Inferior parietal cortex (tissue), 1 donor: ENCODE results near the gene ZNF616.

Source experiments
- DNase-seq: peaks from one replicate; pipeline ENCODE4 v3.0.0-alpha.2; 2016; ENCODE audit errors: extremely low spot score

The ZNF616 gene

DNA sequence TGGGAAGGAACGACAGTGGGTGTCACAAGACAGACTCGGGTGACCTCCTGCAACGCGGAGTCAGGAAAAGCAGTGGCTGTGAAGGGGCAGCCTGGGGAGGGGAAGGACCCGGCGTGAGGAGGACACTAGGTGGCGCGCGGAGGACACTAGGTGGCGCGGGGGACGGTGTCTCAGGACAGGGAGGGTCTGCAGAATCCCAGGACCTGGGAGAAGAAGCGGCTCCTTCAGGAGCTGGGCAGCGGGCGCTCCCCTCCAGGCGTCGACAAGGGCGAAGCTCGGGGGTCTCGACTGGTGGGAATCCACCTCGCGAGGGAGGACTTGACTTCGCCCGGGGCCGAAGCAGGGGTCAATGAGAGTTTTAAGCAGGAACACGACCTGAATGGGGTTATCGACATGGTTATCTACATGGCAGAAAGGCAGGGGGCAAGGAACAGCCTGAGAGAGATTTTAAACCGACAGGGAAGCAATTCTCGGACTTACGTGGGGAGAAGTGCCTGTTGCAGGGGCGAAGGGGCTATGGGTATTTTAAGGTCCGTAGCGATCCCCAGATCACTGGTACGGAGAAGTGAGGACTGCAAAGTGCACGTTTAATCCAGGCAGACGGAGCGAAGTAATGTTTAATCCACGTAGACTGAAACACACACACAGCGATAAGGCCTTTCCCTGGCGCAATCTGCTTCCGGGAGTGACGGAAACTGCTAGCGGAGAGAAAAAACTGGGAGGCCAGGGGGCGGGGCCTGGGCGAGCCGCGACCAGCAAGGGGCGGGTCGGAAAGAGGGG lies at the start of gene ZNF616:
ZNF616 (minus strand) TSS at position 687 of the 780 bp plus-strand sequence. CDS start 9,426 bp downstream, outside the sequence.
- DNase-seq: peak; percentile 94

GRCh38 chr19:52188822-52189734 lies 49.3 kb upstream of the ZNF616 start:
- peak; percentile 45 for DNase-seq

GRCh38 chr19:52187407-52187806 lies 47.7 kb upstream of the ZNF616 start:
- DNase-seq: no peak

DNA sequence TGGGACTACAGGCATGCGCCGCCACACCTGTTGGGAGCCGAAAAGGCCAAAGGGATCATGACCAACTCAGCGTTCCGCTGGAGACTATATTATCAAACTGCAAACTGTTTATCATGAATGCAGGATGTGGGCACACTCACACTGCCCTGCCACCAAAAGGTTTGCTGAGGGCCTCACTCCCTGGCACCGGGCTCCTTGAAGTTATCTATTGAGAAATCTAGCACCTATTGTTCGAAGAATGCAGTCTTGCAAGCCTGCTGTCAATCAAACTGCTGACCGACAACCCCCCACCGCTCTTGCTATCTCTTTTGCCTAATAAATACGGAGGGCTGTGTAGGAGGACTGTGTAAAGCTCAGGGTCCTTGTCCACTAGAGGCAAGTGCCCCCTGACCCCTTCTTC lies 36.8 kb upstream of the ZNF616 start:
- no peak for DNase-seq

GRCh38 chr19:52172347-52172746 lies 32.6 kb upstream of the ZNF616 start:
- DNase-seq: no peak

DNA sequence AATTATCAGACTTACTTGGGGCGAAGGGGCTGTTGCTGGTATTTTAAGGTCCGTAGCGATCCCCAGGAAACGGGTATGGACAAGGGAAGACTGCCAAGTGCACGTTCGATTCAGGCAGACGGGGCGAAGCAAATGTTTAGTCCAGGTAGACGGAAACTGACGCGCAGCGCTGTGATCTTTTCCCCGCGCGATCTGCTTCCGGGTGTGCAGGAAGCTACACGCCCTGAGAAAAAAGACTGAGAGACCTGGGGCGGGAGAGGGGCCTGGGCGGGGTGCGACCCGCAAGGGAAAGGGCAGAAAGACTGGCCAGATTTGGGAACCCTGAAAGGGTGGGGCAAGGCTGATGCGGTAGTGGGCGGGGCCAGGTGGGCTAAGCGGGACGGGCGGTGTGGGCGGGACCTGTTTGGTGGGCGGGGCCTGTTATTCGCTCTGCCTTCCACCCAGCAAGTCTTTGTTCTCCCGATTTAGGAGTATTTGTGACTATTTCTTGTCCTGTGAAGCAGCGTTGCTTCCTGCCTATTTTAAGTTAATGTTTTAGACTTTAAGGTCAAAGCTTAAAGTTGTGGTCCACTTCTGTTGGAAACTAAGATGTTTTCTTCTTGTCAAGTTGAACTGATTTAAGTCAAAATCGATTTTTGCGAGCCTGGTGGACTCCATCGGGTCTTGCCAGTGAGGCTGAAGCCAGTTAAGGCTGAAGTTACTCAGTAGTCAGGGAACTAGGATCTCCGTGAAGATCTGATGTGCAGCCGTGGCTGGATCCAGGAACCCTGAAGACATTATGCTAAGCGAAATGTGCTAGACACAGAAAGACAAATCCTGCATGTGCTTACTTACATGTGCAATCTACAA lies 31.8 kb upstream of the ZNF616 start, which contains the start of gene ZNF836:
ZNF836 (minus strand) TSS at position 301 of the 849 bp plus-strand sequence. CDS start 3,549 bp downstream, outside the sequence.
- DNase-seq: peak; percentile 57

- no peak for DNase-seq
Measured at GRCh38 chr19:52170863-52171320, 31.2 kb upstream of the ZNF616 start.

DNA sequence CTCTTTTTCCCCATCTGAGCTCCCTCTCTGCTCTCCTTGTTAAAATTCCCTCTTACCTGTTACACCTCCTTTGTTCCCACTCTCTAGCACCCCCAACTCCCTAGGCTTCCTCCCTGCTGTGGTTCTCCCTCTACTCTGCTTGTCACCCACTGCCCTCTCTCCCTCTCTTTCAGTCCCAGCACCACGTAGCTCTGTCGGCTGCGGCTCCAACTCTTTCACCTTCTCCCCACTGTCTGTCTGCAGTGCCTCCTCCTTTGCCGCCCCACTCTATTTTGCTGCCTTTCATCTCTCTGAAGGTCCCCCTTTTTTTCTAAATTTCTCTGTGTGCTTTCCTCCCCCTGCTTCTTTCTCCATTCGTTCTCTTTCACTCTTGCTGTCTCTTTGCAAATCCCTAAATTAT lies 30.6 kb upstream of the ZNF616 start:
- no peak for DNase-seq

GRCh38 chr19:52155596-52156359 lies 16.0 kb upstream of the ZNF616 start:
- DNase-seq: no peak

DNA sequence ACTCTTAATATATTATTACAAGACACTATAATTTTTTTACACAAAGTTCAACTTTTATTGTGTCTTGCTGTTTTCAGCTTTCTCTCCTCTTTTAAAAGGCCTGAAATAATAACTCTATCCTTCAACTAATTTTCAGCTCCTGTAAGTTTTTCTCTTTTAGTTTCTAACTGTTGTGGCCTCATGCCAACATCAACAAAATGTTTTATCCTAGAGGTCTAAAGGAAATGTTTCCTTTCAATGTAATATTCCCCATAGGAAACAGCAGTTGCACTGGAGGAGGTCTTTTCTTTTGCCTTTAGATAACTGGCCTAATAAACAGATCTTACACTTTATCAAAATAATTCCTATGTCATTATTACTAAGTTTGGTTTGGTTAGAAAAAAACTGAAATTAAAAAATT lies 8.5 kb upstream of the ZNF616 start:
- no peak for DNase-seq

DNA sequence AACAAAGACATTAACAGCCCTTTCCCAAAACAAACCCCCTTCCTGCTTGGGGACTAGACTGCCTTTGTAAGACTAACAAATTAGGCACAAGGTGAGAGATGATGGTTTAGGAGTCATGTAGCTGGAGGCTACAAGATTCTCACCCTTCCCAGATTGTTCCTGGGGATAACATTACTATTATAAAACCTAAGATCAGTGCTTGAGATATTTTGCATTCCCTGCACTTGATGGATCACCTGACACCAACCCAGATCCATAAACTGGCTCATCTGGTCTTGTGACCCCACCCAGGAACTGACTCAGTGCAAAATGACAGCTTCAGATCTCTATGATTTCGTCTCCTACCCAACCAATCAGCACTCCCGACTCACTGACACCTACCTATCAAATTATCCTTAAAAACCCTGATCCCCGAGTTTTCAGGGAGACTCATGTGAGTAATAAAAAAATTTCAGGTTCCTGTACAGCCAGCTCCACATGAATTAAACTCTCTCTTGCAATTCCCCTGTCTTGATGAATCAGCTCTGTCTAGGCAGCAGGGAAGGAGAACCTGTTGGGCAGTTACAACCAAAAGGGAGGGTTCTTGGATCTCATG lies 2.4 kb upstream of the ZNF616 start:
- no peak for DNase-seq

DNA sequence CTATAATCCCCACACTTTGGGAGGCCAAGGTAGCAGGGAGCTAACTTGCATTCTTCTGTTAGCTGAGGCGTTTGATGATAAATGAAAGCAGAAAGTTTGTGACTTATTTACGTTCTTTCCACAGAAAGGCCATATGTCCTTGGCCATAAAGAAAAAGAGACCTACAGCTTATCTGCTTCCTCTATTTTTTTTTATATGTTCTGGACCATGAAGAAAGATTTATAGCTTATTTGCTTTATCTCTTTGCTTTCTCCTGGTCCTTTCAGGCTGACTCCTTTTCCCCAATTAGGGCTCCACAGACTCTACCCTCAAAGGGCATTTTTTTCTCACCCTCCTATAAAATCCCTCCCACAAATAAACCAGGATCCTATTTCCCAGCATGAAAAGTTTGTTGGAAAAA lies 1.5 kb upstream of the ZNF616 start:
- DNase-seq: no peak

- DNase-seq: no peak
Measured at GRCh38 chr19:52140032-52140710, 433 bp upstream of the ZNF616 start.

- no peak for DNase-seq
Measured at GRCh38 chr19:52138983-52139251, 821 bp downstream of the ZNF616 start.

DNA sequence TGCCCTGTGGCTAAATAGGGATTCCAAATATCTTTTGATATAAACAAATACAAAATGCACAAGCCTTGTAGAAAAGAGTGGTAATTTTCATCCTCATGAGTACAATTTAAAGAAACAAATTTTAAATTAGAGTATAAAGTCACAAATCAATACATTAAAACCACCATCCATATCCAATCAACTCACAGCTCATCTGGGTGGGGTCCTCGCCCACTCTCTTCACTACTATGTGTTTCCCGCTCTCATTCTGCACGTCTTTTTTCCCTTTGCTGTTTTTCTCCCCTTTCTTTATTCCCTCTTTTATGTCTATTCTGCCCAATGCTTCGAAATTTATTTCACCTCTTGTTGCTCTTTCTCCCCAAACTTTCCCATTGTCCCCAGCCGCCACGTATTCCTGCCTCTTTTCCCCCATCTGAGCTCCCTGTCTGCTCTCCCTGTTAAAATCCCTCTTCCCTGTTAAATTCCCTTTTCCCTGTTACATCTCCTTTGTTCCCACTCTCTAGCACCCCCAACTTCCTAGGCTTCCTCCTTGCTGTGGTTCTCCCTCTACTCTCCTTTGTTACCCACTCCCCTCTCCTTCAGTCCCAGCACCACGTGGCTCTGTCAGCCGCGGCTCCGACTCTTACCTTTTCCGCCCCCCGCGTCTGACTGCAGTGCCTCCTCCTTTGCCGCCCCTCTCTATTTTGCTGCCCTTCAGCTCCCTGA lies 1.3 kb downstream of the ZNF616 start:
- peak; percentile 6 for DNase-seq

DNA sequence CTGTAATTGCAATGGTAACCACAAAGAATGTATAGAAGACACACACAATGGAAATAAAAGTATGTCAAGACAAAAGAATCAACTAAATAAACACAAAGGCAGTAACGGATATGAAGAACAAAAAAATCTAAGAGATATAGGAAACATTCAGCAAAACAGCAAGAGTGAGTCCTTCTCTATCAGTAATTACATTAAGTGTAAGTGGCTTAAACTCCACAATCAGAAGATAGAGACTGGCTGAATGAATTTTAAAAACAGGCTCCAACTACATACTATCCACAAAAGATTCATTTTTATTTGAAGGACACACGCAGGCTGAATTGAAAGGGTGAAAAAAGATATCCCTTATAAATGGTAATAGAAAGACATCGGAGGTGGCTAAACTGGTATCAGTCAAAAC lies 19.5 kb downstream of the ZNF616 start:
- DNase-seq: no peak

GRCh38 chr19:52115526-52116053 lies 24.1 kb downstream of the ZNF616 start:
- DNase-seq: no peak

DNA sequence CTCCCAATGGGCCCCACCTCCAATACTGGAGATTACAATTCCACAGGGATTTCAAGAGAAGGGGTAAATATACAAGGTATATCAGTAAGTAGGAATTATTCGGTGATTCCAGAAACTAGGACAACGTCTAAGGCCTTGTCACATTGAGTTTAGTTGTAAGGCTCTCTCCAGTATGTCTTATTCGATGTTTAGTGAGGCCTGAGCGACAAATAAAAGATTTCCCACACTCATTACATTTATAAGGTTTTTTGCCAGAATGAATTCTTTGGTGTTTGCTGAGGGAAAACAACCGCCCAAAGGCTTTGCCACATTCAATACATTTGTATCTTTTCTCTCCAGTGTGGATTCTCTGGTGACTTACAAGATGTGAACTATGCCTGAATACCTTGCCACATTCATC lies 25.0 kb downstream of the ZNF616 start:
- DNase-seq: no peak

- no peak for DNase-seq
Measured at GRCh38 chr19:52112624-52113023, 27.1 kb downstream of the ZNF616 start.
